GM12892 (cell line): ENCODE data around the gene IRAK2.
"Not testable (repeated sequence)": the region's sequence is repeated elsewhere in the genome, so short reads cannot be mapped to it uniquely, and the experiment has no call there.

Source experiments
- DNase-seq: peaks from one replicate; pipeline ENCODE4 v3.0.0; 2011; ENCODE audit not compliant: insufficient read length
- FAIRE-seq: peaks from 2 replicates; lab custom pipeline; 2011; peaks lifted over from hg19 to GRCh38; lab: Jason Lieb, UNC
- POLR2A ChIP-seq: IDR thresholded peaks from 2 replicates; pipeline ENCODE4 v1.6.1; 2011; ENCODE audit warnings: low read depth, low read length, control low read depth
- POLR2AphosphoS5 ChIP-seq: IDR thresholded peaks from 2 replicates; pipeline ENCODE4 v1.6.1; 2011; ENCODE audit warnings: low read depth, low read length, control low read depth
- TAF1 ChIP-seq: IDR thresholded peaks from 2 replicates; pipeline ENCODE4 v1.6.1; 2011; ENCODE audit warnings: low read depth, mild to moderate bottlenecking, control low read depth, low read length, borderline replicate concordance

IRAK2 gene

DNA sequence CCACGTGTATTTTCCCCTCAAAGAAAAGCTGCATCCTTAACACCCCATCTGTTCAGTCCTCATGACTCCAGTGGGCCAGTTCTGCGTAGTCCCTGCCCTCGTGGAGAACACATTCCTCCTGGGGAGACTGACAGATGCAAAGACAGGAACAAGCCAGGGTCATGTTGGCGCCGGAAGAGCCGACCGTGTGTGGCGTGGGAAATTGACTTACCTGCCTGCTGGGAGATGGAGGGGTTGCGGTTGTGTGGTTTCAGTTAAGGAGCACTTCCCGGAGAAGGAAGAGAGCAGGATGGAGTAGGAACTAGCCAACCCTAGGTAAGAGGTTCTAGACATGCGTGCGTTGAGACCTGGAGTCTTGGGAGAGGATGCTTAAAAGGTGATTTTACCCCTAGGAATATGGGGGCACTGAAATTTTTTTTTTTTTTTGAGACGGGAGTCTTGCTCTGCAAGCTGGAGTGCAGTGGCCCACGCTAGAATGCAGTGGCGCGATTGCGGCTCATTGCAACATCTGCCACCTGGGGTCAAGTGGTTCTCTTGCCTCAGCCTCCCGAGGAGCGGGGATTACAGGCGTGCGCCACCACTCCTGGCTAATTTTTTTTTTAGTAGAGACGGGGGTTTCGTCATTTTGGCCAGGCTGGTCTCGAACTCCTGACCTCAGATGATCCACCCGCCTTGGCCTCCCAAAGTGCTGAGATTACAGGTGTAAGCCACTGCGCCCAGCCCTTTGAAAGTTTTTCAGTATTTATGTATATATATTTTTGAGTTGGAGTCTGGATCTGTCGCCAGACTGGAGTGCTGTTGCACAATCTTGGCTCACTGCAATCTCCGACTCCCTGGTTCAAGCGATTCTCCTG, 21.8 kb upstream of the IRAK2 start:
- no peak for DNase-seq
- peak; percentile 14 for FAIRE-seq
- TF ChIP-seq POLR2AphosphoS5, result no peak
- peak; percentile 41; the same call in 1 of the 2 replicates for TF ChIP-seq POLR2A

DNA sequence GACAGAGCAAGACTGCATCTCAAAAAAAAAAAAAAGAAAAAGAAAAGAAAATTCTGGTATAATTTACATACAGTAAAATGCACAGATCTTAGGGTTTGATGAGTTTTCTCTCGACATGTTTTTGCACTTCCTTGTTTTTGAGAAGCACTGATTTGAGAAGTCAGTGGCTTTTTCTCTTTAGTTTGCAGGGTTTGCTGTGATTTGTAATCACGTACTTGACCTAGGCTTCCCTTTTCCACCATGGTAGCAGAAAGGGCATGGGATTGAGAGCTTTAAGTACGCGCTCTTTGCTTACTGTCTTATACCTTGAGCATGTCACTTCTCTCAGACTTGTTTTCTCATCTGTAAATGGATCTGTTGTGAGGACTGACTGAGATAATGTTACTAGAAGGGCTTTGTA, 19.0 kb upstream of the IRAK2 start:
- no peak for FAIRE-seq
- DNase-seq, result no peak
- TF ChIP-seq POLR2AphosphoS5 (no peak), POLR2A (no peak), TAF1 (no peak)

DNA sequence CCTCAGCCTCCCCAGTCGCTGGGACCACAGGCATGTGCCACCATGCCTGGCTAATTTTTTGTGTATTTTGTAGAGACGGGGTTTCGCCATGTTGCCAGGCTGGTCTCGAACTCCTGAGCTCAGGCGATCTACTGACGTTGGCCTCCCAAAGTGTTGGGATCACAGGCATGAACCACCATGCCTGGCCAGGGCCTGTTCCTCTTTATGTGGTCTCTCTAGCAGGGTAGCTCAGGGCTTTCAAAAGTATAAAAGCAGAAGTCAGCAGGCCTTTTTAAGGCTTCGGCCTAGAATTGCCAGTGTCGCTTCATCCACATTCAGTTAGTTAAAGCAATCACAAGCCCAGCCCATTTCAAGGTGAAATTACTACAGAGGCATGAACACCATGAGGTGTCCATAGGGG, 15.5 kb upstream of the IRAK2 start:
- TF ChIP-seq POLR2A, result no peak
- TF ChIP-seq POLR2AphosphoS5, result no peak
- no peak for TF ChIP-seq TAF1
- no peak for DNase-seq
- FAIRE-seq, result no peak

DNA sequence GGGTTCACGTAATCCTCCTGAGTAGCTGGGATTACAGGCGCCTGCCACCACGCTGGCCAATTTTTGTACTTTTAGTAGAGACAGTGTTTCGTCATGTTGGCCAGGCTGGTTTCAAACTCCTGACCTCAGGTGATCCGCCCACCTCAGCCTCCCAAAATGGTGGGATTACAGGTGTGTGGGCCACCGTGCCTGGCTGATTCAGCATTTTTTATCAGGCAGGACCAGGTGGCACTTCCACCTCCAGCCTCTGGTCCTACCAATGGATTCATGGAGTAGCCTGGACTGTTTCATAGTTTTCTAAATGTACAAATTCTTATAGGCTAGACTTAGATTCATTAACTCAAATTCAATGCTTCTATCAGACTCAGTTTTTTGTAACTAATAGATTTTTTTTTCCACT, 13.7 kb upstream of the IRAK2 start:
- DNase-seq (no peak), FAIRE-seq (no peak)
- TF ChIP-seq POLR2AphosphoS5, result no peak
- TF ChIP-seq POLR2A, result no peak
- no peak for TF ChIP-seq TAF1

DNA sequence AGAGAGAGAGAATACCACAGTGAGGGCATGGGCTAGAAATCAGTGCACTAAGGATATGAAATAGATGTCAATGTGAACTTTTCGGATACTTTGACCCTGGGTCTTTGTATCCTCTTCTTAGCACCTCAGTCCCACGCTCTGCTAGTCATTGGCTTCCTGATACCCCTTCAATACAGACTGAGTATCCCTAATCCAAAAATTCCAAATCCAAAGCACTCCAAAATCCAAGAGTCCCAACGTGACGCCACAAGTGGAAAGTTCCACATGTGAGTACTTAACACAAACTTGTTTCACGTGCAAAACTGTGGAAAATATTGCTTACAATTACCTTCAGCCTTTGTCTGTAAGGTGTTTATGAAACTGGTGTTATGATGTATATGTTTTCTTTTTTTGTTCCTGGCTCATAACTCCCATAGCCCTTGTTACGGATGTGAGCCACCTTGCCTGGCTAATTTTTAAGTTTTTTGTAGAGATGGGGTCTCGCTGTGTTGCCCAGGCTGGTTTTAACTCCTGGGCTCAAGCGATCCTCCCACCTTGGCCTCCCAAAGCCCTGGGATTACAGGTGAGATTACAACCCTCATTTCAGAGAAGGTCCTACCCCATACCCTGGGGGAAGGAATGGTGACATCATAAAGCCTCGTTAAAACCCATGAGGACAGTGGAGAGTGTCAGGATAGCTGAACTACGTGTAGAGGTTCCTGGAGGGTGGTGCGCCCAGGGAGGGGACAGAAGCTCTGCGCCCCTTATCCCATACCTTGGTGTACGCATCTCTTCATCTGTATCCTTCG, 10.2 kb upstream of the IRAK2 start:
- DNase-seq (no peak), FAIRE-seq (no peak)
- TF ChIP-seq POLR2A (peak; percentile 10; the same call in 1 of the 2 replicates), TAF1 (no peak), POLR2AphosphoS5 (no peak; the same call in 1 of the 2 replicates)

DNA sequence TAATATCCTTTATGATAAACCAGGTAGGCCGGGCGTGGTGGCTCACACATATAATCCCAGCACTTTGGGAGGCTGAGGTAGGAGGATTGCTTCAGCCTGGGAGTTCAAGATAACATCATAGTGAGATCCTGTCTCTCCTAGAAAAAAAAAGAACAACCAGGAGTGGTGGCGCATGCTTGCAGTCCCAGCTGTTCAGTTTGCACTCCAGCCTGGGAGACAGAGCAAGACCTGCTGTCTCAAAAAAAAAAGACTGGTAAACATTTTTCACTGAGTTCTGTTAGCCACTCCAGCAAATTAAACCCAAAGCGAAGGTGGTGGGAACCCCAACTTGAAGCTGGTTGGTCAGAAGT, 9.6 kb upstream of the IRAK2 start:
- TF ChIP-seq POLR2AphosphoS5 (no peak), TAF1 (no peak), POLR2A (no peak)
- no peak for DNase-seq
- no peak for FAIRE-seq

DNA sequence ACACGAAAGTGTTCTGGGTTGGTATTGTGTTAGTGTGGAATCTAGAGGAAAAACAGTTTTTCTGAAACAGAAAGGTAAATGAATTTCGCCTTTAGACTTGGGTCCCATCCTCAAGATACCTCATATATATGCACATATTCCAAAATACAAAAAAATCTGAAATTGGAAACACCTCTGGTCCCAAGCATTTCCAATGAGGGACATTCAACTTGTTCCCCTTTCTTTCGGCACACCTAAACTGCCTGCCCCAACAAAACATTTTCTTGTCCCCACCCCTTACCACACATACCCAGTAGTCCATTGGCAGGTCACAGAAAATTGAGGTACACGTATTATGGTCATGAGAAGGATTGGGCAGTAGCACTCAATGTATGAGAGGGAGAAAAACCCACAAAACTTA, 9.1 kb upstream of the IRAK2 start:
- FAIRE-seq, result no peak
- TF ChIP-seq TAF1 (no peak), POLR2A (no peak; the same call in 1 of the 2 replicates), POLR2AphosphoS5 (no peak)

DNA sequence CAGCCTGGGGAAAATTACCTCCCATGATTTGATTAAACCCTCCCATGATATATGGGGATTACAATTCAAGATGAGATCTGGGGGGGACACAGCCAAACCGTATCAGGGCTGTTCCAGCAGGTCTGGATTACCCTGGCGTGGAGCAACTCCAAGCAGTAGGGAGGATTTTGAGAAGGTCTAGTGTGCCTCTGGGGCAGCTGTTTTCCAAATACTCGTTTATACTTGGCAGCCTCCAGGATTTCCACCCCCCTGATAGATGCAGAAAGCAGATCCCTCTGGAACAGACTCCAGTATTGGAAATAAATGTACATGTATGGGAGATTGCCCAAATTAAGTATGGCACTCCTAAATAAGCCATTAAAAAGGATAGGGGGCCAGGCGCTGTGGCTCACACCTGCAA, 7.7 kb upstream of the IRAK2 start:
- TF ChIP-seq POLR2AphosphoS5, result no peak
- no peak for TF ChIP-seq TAF1
- TF ChIP-seq POLR2A, result no peak
- DNase-seq, result no peak
- no peak for FAIRE-seq

More for the DNA sequence above, 9.1 kb upstream of the IRAK2 start:
- DNase-seq, result no peak

DNA sequence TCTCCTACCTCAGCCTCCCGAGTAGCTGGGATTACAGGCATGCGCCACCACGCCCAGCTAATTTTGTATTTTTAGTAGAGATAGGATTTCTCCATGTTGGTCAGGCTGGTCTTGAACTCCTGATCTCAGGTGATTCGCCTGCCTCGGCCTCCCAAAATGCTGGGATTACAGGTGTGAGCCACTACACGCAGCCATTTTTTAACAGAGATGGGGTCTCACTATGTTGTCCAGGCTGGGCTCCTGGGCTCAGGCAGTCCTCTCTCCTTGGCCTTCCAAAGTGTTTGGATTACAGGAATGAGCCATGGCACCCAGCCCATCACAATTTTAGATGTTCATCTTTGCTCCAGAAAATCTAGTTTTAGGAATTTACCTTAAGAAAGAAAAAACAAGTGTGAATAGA, 6.2 kb upstream of the IRAK2 start:
- DNase-seq, FAIRE-seq: not testable (repeated sequence)

DNA sequence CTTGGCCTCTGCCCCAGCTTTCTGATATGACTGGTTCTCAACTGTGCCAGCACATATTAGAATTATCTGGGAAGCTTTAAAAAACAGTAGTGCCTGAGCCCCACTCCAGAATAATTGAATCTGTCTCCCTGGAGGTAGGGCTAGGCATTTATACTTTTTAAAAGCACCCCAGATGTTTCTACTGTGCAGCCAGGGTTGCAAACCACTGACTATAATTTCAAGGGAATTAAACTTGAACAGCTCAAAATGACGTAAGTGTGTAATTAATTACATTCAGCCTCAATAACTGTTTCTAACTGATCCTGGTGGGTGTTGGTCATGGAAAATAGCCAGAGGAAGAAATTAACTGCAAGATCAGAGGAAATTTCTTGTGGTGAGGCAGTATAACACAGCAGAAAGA, 4.4 kb upstream of the IRAK2 start:
- TF ChIP-seq POLR2AphosphoS5 (no peak), TAF1 (no peak), POLR2A (no peak)
- FAIRE-seq (no peak), DNase-seq (no peak)

DNA sequence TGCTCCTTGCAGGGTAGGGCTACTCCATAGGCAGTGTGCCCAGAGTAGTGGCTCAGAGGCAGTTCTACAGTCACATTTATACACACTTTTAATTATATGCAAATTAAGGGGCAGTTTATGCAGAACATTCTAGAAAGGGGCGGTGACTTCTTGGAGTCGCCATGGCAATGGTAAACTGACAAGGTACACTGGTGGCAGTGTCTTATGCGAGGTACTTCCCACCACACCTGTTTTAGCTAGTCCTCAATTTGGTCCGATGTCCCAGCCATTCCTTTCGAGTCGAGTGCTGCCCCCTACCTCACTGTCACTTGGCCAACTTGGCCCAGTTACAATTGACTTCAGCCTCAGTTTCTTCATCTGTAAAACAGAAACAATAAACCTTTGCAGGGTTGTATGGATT, 3.8 kb upstream of the IRAK2 start:
- DNase-seq (no peak), FAIRE-seq (no peak)
- no peak for TF ChIP-seq POLR2AphosphoS5
- TF ChIP-seq POLR2A, result no peak
- TF ChIP-seq TAF1, result no peak

DNA sequence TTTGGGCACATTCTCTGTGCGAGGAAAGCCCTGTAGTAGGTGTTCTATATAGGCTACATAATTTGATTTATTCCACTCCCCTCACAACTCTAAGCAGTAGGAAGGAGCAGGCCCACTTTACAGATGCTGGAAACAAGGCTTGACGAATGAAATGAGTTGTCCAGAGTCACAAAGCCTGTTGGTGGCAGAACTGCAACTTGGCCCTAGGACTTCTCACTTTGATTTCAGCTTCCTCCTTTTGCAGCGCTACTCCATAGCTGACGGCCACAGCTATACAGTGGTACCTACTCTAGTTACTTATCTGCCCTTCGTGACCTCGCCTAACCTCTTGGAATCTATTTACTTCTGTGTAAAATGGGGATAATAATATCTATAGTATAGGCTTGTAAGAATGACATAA, 2.5 kb upstream of the IRAK2 start:
- no peak for DNase-seq

DNA sequence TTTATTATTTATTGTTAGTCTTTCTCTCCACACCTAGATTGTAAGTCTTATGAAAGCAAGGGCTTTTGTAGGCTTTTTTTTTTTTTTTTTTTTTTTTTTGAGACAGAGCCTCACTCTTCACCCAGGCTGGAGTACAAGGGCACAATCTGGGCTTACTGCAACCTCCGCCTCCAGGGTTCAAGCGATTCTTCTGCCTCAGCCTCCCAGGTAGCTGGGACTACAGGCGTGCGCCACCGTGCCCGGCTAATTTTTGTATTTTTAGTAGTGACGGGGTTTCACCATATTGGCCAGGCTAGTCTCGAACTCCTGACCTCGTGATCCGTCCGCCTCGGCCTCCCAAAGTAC, 546 bp upstream of the IRAK2 start:
- not testable (repeated sequence) for FAIRE-seq, DNase-seq

More for the DNA sequence above, 2.5 kb upstream of the IRAK2 start:
- FAIRE-seq, result no peak
- TF ChIP-seq TAF1 (no peak), POLR2A (no peak), POLR2AphosphoS5 (no peak)
